MCF 10A (cell line): ENCODE data around the gene TRH. TPM values are rescaled to one million over a fixed set of nuclear protein-coding genes. Genes with fewer than 3 reads are reported as not detected.

ENCODE experiments used
- BruUV-seq: library from RNA; stranded (reverse); fragments of 400-500 nt; replicated peaks from 2 replicates; lab custom pipeline; 2021; lab: Mats Ljungman, UMichigan
- CTCF ChIA-PET: fragments of 300-600 bp; sonication (Branson Sonifier 250); formaldehyde crosslinking; extraction: SDS; loops from one replicate; lab custom pipeline; 2021; ENCODE audit warnings: antibody characterized with exemption, inconsistent platforms; lab: Yijun Ruan, JAX
- POLR2A ChIA-PET: fragments of 300-600, 350-650 bp; sonication (Branson Sonifier 250); formaldehyde crosslinking; extraction: SDS; loops from one replicate; lab custom pipeline; 2020; ENCODE audit warnings: antibody characterized with exemption, inconsistent platforms; lab: Yijun Ruan, JAX
- DNase-seq: peaks from one replicate; pipeline ENCODE4 v3.0.0-alpha.2; 2018; ENCODE audit not compliant: unreplicated experiment
- H3K27ac Mint-ChIP-seq: one replicate; pipeline ENCODE4 v1.8.0; 2022; ENCODE audit warnings: mild to moderate bottlenecking, low read depth, mixed read lengths; ENCODE audit not compliant: unreplicated experiment
- H3K27me3 Mint-ChIP-seq: one replicate; pipeline ENCODE4 v1.8.0; 2022; ENCODE audit warnings: mixed read lengths; ENCODE audit not compliant: insufficient read depth, unreplicated experiment
- H3K36me3 Mint-ChIP-seq: one replicate; pipeline ENCODE4 v1.8.0; 2022; ENCODE audit warnings: mild to moderate bottlenecking, moderate library complexity, mixed read lengths; ENCODE audit not compliant: insufficient read depth, unreplicated experiment
- H3K4me1 Mint-ChIP-seq: one replicate; pipeline ENCODE4 v1.8.0; 2022; ENCODE audit warnings: mixed read lengths; ENCODE audit not compliant: insufficient read depth, unreplicated experiment
- H3K4me3 Mint-ChIP-seq: one replicate; pipeline ENCODE4 v1.8.0; 2022; ENCODE audit warnings: mild to moderate bottlenecking, moderate library complexity, mixed read lengths; ENCODE audit not compliant: unreplicated experiment
- H3K9me3 Mint-ChIP-seq: one replicate; pipeline ENCODE4 v1.8.0; 2022; ENCODE audit warnings: mixed read lengths; ENCODE audit not compliant: unreplicated experiment
- intact Hi-C: fragments of 100-400 bp; cut with micrococcal nuclease; formaldehyde crosslinking; loops from 2 replicates; pipeline ENCODE4 v1.14.1; 2022
- total RNA-seq: library from RNA; stranded (reverse); gene quantifications from 2 replicates; pipeline ENCODE4 v1.2.3, GENCODE V29; 2022
- TF ChIP-seq, protein P1 (sequence below): fragments of 200-600 bp; IDR thresholded peaks from one replicate; pipeline ENCODE4 v1.8.0; 2022; ENCODE audit warnings: antibody characterized with exemption, mild to moderate bottlenecking; ENCODE audit not compliant: unreplicated experiment

TRH gene
- total RNA-seq, 1 experiment from 2014 or later, result not detected

DNA sequence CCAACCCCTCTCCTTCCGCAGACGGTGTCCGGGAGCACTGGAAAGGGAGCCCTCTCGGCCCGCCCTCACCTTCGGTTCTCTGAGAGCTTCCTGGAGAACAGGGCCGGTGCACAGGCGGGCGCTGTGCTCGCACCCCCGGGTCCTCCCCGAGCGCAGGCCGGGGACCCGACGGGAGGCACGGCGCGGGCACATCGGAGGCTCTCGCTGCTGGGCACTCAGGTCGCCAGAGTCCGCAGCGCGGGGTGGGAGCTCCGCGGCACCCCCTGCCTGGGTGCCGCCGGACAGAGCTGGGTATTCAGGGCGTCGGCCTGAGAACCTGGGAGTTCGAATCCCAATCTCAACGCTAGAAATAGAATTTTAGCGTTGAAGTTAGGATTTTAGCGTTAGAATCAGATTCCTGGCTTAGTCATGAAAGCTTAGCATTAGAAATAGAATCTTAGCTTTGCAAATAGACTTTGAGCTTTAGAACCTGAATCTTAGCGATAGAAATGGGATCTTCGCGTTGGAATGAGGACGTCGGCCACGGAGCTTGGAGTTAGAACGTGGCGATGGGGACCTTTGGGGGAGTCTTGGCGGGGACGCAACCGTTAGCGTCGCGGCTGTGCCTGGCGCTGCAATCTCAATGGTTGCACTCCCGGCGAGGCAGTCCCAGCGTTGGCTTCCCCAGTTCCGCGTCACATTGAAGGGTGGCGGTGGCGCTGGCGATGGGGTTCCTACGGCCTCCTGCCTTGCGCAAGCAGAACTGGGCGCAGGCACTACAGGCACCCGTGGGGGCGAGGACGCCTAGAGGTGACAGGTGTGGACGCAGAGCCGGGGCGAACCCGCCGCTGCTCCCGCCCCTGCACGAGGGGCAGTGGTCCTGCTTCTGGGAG, 549 bp downstream of the TRH start:
- Mint-ChIP-seq H3K4me3 (no peak overlapping the region), H3K27ac (no peak overlapping the region), H3K4me1 (no peaks in the 10 kb centered on the region), H3K36me3 (no peaks in the 10 kb centered on the region), H3K9me3 (no peaks in the 10 kb centered on the region), H3K27me3 (peaks cover 76% of the 10 kb centered on the region)
- POLR2A ChIA-PET, result no interaction called here
- CTCF ChIA-PET, result no interaction called here
- no peak for DNase-seq
- TF ChIP-seq, protein P1, sequence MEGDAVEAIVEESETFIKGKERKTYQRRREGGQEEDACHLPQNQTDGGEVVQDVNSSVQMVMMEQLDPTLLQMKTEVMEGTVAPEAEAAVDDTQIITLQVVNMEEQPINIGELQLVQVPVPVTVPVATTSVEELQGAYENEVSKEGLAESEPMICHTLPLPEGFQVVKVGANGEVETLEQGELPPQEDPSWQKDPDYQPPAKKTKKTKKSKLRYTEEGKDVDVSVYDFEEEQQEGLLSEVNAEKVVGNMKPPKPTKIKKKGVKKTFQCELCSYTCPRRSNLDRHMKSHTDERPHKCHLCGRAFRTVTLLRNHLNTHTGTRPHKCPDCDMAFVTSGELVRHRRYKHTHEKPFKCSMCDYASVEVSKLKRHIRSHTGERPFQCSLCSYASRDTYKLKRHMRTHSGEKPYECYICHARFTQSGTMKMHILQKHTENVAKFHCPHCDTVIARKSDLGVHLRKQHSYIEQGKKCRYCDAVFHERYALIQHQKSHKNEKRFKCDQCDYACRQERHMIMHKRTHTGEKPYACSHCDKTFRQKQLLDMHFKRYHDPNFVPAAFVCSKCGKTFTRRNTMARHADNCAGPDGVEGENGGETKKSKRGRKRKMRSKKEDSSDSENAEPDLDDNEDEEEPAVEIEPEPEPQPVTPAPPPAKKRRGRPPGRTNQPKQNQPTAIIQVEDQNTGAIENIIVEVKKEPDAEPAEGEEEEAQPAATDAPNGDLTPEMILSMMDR, result no peak
- intact Hi-C loops, result no loop called here
- no TSS peak for BruUV-seq

DNA sequence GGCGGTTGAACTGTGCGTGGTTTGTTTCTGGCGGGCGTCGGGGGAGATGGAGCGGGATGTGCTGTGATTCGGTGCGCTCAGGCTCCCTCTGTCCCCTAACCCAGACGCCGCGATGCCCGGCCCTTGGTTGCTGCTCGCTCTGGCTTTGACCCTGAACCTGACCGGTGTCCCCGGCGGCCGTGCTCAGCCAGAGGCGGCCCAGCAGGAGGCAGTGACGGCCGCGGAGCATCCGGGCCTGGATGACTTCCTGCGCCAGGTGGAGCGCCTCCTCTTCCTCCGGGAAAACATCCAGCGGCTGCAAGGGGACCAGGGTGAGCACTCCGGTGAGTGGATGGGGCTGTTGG, 1.2 kb downstream of the TRH start:
- Mint-ChIP-seq H3K9me3 (no peaks in the 10 kb centered on the region), H3K36me3 (no peaks in the 10 kb centered on the region), H3K4me3 (no peak overlapping the region), H3K27me3 (peaks cover 76% of the 10 kb centered on the region), H3K27ac (no peak overlapping the region), H3K4me1 (no peaks in the 10 kb centered on the region)
- no peak for DNase-seq
- CTCF ChIA-PET, result no interaction called here
- TF ChIP-seq, protein P1, result no peak
- intact Hi-C loops, result no loop called here
- POLR2A ChIA-PET, result no interaction called here
- BruUV-seq, result no TSS peak

DNA sequence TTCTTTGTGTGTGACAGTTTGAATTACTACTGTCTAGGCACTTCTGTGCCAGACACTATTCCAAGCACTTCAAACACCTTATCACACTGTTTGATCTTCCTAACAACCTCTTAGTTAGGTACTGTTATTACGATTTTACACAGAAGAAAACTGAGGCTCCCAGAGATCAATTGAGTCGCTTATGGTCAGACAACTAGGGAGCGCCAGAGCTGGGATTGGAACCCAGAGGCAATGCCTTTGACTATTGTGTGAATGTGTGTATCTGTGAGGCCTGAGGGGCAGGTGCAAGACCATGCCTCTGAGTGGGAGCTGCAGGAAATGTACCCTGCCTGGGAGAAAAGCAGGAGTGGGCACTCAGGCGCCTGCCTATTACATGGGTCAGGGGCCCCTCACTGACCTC, 1.8 kb downstream of the TRH start:
- POLR2A ChIA-PET, result no interaction called here
- CTCF ChIA-PET, result no interaction called here
- no peak for DNase-seq

DNA sequence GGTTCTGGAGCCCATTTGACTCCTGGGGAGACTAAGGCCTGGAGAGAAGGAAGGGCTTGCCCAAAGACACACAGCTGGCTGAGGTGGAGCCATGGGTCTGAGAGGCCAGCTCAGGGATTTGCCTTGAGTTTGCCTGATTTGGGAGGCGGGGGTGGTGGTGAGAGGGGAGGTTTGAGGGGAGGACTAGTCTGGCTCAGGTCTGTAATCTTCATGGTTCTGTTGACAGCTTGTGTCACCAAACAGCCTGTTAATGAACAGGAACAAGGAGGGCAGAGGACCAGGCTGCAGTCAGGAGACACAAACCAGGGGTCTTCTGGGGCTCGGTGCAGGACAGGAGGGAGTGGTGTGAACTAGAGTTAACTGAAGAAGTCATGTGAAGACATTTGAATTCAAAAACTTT, 3.6 kb downstream of the TRH start:
- no TSS peak for BruUV-seq
- Mint-ChIP-seq H3K27me3 (peaks cover 88% of the 10 kb centered on the region), H3K4me3 (no peak overlapping the region), H3K4me1 (no peaks in the 10 kb centered on the region), H3K27ac (no peak overlapping the region), H3K9me3 (no peaks in the 10 kb centered on the region), H3K36me3 (no peaks in the 10 kb centered on the region)
- ChIA-PET CTCF (no interaction called here), POLR2A (no interaction called here)
- no peak for DNase-seq
- intact Hi-C loops, result no loop called here
- TF ChIP-seq, protein P1, result no peak

More for the DNA sequence above, 1.8 kb downstream of the TRH start:
- TF ChIP-seq, protein P1, result no peak
- Mint-ChIP-seq H3K9me3 (no peaks in the 10 kb centered on the region), H3K27ac (no peak overlapping the region), H3K36me3 (no peaks in the 10 kb centered on the region), H3K4me3 (no peak overlapping the region), H3K27me3 (peaks cover 77% of the 10 kb centered on the region), H3K4me1 (no peaks in the 10 kb centered on the region)
- intact Hi-C loops, result no loop called here
- BruUV-seq, result no TSS peak
